Omental fat pad (tissue), 4 donors: ENCODE results near the gene HSD11B1. TPM values are rescaled to one million over a fixed set of nuclear protein-coding genes. Genes with fewer than 3 reads are reported as not detected.

ENCODE experiments used
- ATAC-seq: fragments of 150-250 bp; one replicate; pipeline ENCODE4 v1.9.1; 2016; ENCODE audit warnings: mild to moderate bottlenecking, moderate library complexity; ENCODE audit not compliant: low FRiP score
- DNase-seq: peaks from one replicate; pipeline ENCODE4 v3.0.0-alpha.2; 2019; ENCODE audit warnings: low spot score
- total RNA-seq, 4 donors: library from RNA; depleted of rRNA; stranded (reverse); fragments of >200 nt; gene quantifications; one replicate each; pipeline ENCODE4 v1.1.0, GENCODE V29; 2016
- TF ChIP-seq, protein P1 (sequence below), 3 donors: fragments of 450-650 bp; IDR thresholded peaks; one replicate each; pipeline ENCODE4 v1.5.1; 2016 to 2017; ENCODE audit warnings: antibody characterized with exemption in 3 of 3, mild to moderate bottlenecking in 3 of 3, moderate library complexity in 2 of 3

HSD11B1 gene
- total RNA-seq, 4 donors from 2014 or later = 12.8 to 47.3 (median 18.0) TPM

GRCh38 chr1:209742409-209743144 lies 37.9 kb downstream of the HSD11B1 start:
- DNase-seq = no peak
- TF ChIP-seq, protein P1, sequence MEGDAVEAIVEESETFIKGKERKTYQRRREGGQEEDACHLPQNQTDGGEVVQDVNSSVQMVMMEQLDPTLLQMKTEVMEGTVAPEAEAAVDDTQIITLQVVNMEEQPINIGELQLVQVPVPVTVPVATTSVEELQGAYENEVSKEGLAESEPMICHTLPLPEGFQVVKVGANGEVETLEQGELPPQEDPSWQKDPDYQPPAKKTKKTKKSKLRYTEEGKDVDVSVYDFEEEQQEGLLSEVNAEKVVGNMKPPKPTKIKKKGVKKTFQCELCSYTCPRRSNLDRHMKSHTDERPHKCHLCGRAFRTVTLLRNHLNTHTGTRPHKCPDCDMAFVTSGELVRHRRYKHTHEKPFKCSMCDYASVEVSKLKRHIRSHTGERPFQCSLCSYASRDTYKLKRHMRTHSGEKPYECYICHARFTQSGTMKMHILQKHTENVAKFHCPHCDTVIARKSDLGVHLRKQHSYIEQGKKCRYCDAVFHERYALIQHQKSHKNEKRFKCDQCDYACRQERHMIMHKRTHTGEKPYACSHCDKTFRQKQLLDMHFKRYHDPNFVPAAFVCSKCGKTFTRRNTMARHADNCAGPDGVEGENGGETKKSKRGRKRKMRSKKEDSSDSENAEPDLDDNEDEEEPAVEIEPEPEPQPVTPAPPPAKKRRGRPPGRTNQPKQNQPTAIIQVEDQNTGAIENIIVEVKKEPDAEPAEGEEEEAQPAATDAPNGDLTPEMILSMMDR (IDR thresholded peaks at IDR 0.05) = no peak
- ATAC-seq = peak; percentile 74

GRCh38 chr1:209743145-209743482 lies 38.5 kb downstream of the HSD11B1 start:
- TF ChIP-seq, protein P1 (IDR thresholded peaks at IDR 0.05) = no peak
- DNase-seq = no peak
- ATAC-seq = no peak

- DNase-seq (no peak), ATAC-seq (no peak)
- TF ChIP-seq, protein P1 (IDR thresholded peaks at IDR 0.05) = no peak
Measured at GRCh38 chr1:209746451-209747165, 42.0 kb downstream of the HSD11B1 start.

DNA sequence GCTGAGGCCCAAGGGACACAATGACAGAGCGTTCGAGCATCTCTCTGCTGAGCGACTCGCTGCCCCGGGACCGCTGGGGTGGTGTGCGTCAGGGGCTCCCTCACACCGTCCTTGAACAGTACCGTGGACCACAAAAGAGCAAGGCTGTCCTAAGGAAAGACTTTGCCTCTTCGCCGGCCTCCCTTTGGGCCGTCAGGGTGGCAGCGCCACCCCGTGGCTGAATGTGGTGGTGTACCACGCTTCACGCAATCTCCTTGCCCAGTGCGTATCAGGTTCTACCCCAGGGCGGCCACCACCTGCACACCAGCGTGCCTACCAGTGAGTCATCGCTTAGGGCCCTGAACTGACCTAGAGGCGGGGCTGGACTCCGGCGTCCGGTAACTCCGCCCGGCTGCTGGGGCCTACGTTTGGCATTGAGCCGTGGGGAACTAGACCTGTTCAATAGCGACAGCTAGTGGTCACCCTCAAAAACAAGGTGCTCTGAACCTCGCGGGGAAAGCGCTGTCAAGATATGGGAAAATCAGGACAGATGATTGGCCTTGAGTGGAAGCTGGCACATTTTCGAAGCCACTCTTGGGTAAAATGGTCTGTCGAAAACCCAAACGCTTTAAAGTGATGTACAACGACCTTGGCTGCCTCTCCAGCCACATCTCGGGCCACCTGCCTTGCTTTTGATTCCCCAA lies 43.1 kb downstream of the HSD11B1 start:
- TF ChIP-seq, protein P1 (IDR thresholded peaks at IDR 0.05) = peak in 2 of 3 donors; percentile 47 to 91
- peak; percentile 97 for ATAC-seq

GRCh38 chr1:209748620-209749019 lies 44.0 kb downstream of the HSD11B1 start:
- ATAC-seq = no peak
- TF ChIP-seq, protein P1 (IDR thresholded peaks at IDR 0.05) = no peak

More for the DNA sequence above, 43.1 kb downstream of the HSD11B1 start:
- peak; percentile 73 for DNase-seq

DNA sequence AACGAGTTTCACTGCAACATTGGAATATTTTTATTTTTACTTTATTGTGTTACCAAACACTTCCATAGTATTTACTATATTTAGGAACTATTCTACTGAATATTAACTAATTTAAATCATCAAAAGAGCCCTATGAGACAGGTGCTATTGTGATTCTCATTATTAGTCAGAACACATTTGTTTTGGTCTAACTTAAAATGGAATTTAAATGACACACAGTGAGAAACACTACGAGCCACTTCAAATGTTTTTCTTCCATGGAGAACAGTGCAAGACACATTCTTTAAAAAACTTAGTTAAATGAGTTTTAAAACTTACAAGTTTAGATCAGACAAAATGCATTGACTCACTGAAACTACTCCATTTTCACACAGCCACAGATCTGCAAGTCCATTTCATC lies 44.6 kb downstream of the HSD11B1 start:
- ATAC-seq (no peak), DNase-seq (no peak)
- TF ChIP-seq, protein P1 (IDR thresholded peaks at IDR 0.05) = no peak

More at GRCh38 chr1:209748620-209749019, 44.0 kb downstream of the HSD11B1 start:
- DNase-seq = no peak
